Immature natural killer cell (primary cell): ENCODE results near the gene IGFBP3. TPM values are rescaled to one million over a fixed set of nuclear protein-coding genes. Genes with fewer than 3 reads are reported as not detected.

Experiments
- DNase-seq, 3 donors: peaks; one replicate each; pipeline ENCODE4 v3.0.0; 2022; ENCODE audit warnings: mixed read lengths in 1 of 3
- H3K27ac Mint-ChIP-seq, 6 donors: one replicate each; pipeline ENCODE4 v1.8.0; 2020; ENCODE audit warnings: mixed read lengths in 6 of 6, mild to moderate bottlenecking in 5 of 6, inconsistent platforms in 4 of 6, moderate library complexity in 3 of 6
- H3K27me3 Mint-ChIP-seq, 3 donors: one replicate each; pipeline ENCODE4 v1.8.0; 2020 to 2021; ENCODE audit warnings: low read depth in 3 of 3, mild to moderate bottlenecking in 3 of 3, mixed read lengths in 3 of 3, moderate library complexity in 3 of 3, inconsistent platforms in 1 of 3
- H3K36me3 Mint-ChIP-seq, 3 donors: one replicate each; pipeline ENCODE4 v1.8.0; 2020; ENCODE audit warnings: mixed read lengths in 3 of 3, inconsistent platforms in 2 of 3, mild to moderate bottlenecking in 2 of 3
- H3K4me1 Mint-ChIP-seq, 2 donors: one replicate each; pipeline ENCODE4 v1.8.0; 2020; ENCODE audit warnings: inconsistent platforms in 2 of 2, mild to moderate bottlenecking in 2 of 2, mixed read lengths in 2 of 2, moderate library complexity in 1 of 2
- H3K4me3 Mint-ChIP-seq, 5 donors: one replicate each; pipeline ENCODE4 v1.8.0; 2020; ENCODE audit warnings: mild to moderate bottlenecking in 5 of 5, mixed read lengths in 5 of 5, inconsistent platforms in 3 of 5, moderate library complexity in 3 of 5
- H3K9me3 Mint-ChIP-seq, 6 donors: one replicate each; pipeline ENCODE4 v1.8.0; 2020; ENCODE audit warnings: mild to moderate bottlenecking in 6 of 6, mixed read lengths in 6 of 6, inconsistent platforms in 4 of 6, moderate library complexity in 3 of 6
- polyA plus RNA-seq, 3 donors: library from polyadenylated mRNA; unstranded; fragments of 300-500 nt; fragmentation: Illumina TruSeq; gene quantifications; one replicate each; pipeline ENCODE4 v1.2.3, GENCODE V29; 2021

IGFBP3 gene
- polyA plus RNA-seq, 3 donors from 2014 or later: 0.53 to 3.1 TPM; not detected in 1

GRCh38 chr7:45885264-45885882 lies 35.7 kb downstream of the IGFBP3 start:
- DNase-seq: no peak
- Mint-ChIP-seq H3K4me1 (no peaks in the 10 kb centered on the region), H3K27ac (no peak overlapping the region), H3K27me3 (peaks cover 2 to 27% (median 8%) of the 10 kb centered on the region in 3 donors), H3K36me3 (no peaks in the 10 kb centered on the region), H3K4me3 (no peak overlapping the region), H3K9me3 (peaks cover 0 to 2% (median 0%) of the 10 kb centered on the region in 6 donors)

- H3K4me3 Mint-ChIP-seq: no peak overlapping the region
- peaks cover 0 to 2% (median 0%) of the 10 kb centered on the region in 6 donors for H3K9me3 Mint-ChIP-seq
- no peak for DNase-seq
- H3K27ac Mint-ChIP-seq: no peak overlapping the region
- no peaks in the 10 kb centered on the region for H3K36me3 Mint-ChIP-seq
- H3K4me1 Mint-ChIP-seq: no peaks in the 10 kb centered on the region
- peaks cover 2 to 21% (median 8%) of the 10 kb centered on the region in 3 donors for H3K27me3 Mint-ChIP-seq
Observed at GRCh38 chr7:45884136-45884535, 36.9 kb downstream of the IGFBP3 start.

- H3K4me3 Mint-ChIP-seq: no peak overlapping the region
- peaks cover 0 to 17% (median 3%) of the 10 kb centered on the region in 3 donors for H3K27me3 Mint-ChIP-seq
- peaks cover 0 to 2% (median 0%) of the 10 kb centered on the region in 6 donors for H3K9me3 Mint-ChIP-seq
- DNase-seq: no peak
- H3K27ac Mint-ChIP-seq: no peak overlapping the region
- H3K36me3 Mint-ChIP-seq: no peaks in the 10 kb centered on the region
- H3K4me1 Mint-ChIP-seq: no peaks in the 10 kb centered on the region
Observed at GRCh38 chr7:45882465-45882810, 38.6 kb downstream of the IGFBP3 start.

GRCh38 chr7:45881759-45882464 lies 39.2 kb downstream of the IGFBP3 start:
- Mint-ChIP-seq H3K36me3 (no peaks in the 10 kb centered on the region), H3K4me1 (no peaks in the 10 kb centered on the region), H3K27me3 (peaks cover 0 to 16% (median 0%) of the 10 kb centered on the region in 3 donors), H3K9me3 (peaks cover 0 to 2% (median 0%) of the 10 kb centered on the region in 6 donors), H3K27ac (no peak overlapping the region), H3K4me3 (no peak overlapping the region)
- no peak for DNase-seq

GRCh38 chr7:45881280-45881758 lies 39.8 kb downstream of the IGFBP3 start:
- H3K4me1 Mint-ChIP-seq: no peaks in the 10 kb centered on the region
- H3K4me3 Mint-ChIP-seq: no peak overlapping the region
- H3K27ac Mint-ChIP-seq: no peak overlapping the region
- no peak for DNase-seq
- peaks cover 0 to 2% (median 0%) of the 10 kb centered on the region in 6 donors for H3K9me3 Mint-ChIP-seq
- H3K27me3 Mint-ChIP-seq: peaks cover 0 to 14% (median 0%) of the 10 kb centered on the region in 3 donors
- no peaks in the 10 kb centered on the region for H3K36me3 Mint-ChIP-seq

GRCh38 chr7:45880433-45880860 lies 40.6 kb downstream of the IGFBP3 start:
- H3K27me3 Mint-ChIP-seq: peaks cover 0 to 11% (median 0%) of the 10 kb centered on the region in 3 donors
- no peak overlapping the region for H3K4me3 Mint-ChIP-seq
- no peaks in the 10 kb centered on the region for H3K36me3 Mint-ChIP-seq

GRCh38 chr7:45878457-45879144 lies 42.5 kb downstream of the IGFBP3 start:
- no peaks in the 10 kb centered on the region for H3K4me1 Mint-ChIP-seq
- no peak overlapping the region for H3K4me3 Mint-ChIP-seq
- H3K9me3 Mint-ChIP-seq: peaks cover 0 to 2% (median 0%) of the 10 kb centered on the region in 6 donors
- H3K27ac Mint-ChIP-seq: no peak overlapping the region
- DNase-seq: no peak
- H3K36me3 Mint-ChIP-seq: no peaks in the 10 kb centered on the region
- peaks cover 0 to 10% (median 0%) of the 10 kb centered on the region in 3 donors for H3K27me3 Mint-ChIP-seq

More at GRCh38 chr7:45880433-45880860, 40.6 kb downstream of the IGFBP3 start:
- Mint-ChIP-seq H3K27ac (no peak overlapping the region), H3K4me1 (no peaks in the 10 kb centered on the region), H3K9me3 (peaks cover 0 to 2% (median 0%) of the 10 kb centered on the region in 6 donors)
- no peak for DNase-seq

- no peaks in the 10 kb centered on the region for H3K4me1 Mint-ChIP-seq
- no peaks in the 10 kb centered on the region for H3K36me3 Mint-ChIP-seq
- no peak for DNase-seq
- no peak overlapping the region for H3K4me3 Mint-ChIP-seq
- no peak overlapping the region for H3K27ac Mint-ChIP-seq
- peaks cover 0 to 2% (median 0%) of the 10 kb centered on the region in 6 donors for H3K9me3 Mint-ChIP-seq
- H3K27me3 Mint-ChIP-seq: peaks cover 0 to 8% (median 0%) of the 10 kb centered on the region in 3 donors
Observed at GRCh38 chr7:45876519-45876918, 44.6 kb downstream of the IGFBP3 start.

GRCh38 chr7:45874408-45875131 lies 46.5 kb downstream of the IGFBP3 start:
- peaks cover 0 to 2% (median 0%) of the 10 kb centered on the region in 6 donors for H3K9me3 Mint-ChIP-seq
- no peaks in the 10 kb centered on the region for H3K4me1 Mint-ChIP-seq
- no peak overlapping the region for H3K4me3 Mint-ChIP-seq
- H3K27ac Mint-ChIP-seq: no peak overlapping the region
- H3K27me3 Mint-ChIP-seq: peaks cover 0 to 8% (median 0%) of the 10 kb centered on the region in 3 donors
- H3K36me3 Mint-ChIP-seq: no peaks in the 10 kb centered on the region
- no peak for DNase-seq

GRCh38 chr7:45873355-45873754 lies 47.7 kb downstream of the IGFBP3 start:
- Mint-ChIP-seq H3K27ac (no peak overlapping the region), H3K4me1 (no peaks in the 10 kb centered on the region), H3K27me3 (peaks cover 0 to 8% (median 0%) of the 10 kb centered on the region in 3 donors), H3K9me3 (no peaks in the 10 kb centered on the region), H3K4me3 (no peak overlapping the region), H3K36me3 (no peaks in the 10 kb centered on the region)
- no peak for DNase-seq

- Mint-ChIP-seq H3K4me1 (no peaks in the 10 kb centered on the region), H3K27ac (no peak within 1 kb of the TSS), H3K9me3 (no peaks in the 10 kb centered on the region), H3K36me3 (no peaks in the 10 kb centered on the region), H3K4me3 (no peak within 1 kb of the TSS), H3K27me3 (peaks cover 0 to 8% (median 0%) of the 10 kb centered on the region in 3 donors)
- no peak for DNase-seq
Observed at GRCh38 chr7:45873035-45873354, 48.1 kb downstream of the IGFBP3 start, which contains the start of gene CCDC201. Gene CCDC201 (minus strand): TSS chr7:45873082. CDS start chr7:45873007, 75 bp downstream.

- H3K27me3 Mint-ChIP-seq: peaks cover 0 to 6% (median 0%) of the 10 kb centered on the region in 3 donors
- H3K36me3 Mint-ChIP-seq: no peaks in the 10 kb centered on the region
- DNase-seq: no peak
- H3K27ac Mint-ChIP-seq: no peak overlapping the region
- H3K4me1 Mint-ChIP-seq: no peaks in the 10 kb centered on the region
- no peaks in the 10 kb centered on the region for H3K9me3 Mint-ChIP-seq
- no peak overlapping the region for H3K4me3 Mint-ChIP-seq
Observed at GRCh38 chr7:45872116-45873034, 48.7 kb downstream of the IGFBP3 start.

- H3K27me3 Mint-ChIP-seq: peaks cover 0 to 3% (median 2%) of the 10 kb centered on the region in 3 donors
- H3K4me3 Mint-ChIP-seq: no peak overlapping the region
- H3K36me3 Mint-ChIP-seq: no peaks in the 10 kb centered on the region
- H3K9me3 Mint-ChIP-seq: no peaks in the 10 kb centered on the region
- no peak overlapping the region for H3K27ac Mint-ChIP-seq
- H3K4me1 Mint-ChIP-seq: no peaks in the 10 kb centered on the region
- no peak for DNase-seq
Observed at GRCh38 chr7:45869426-45869825, 51.6 kb downstream of the IGFBP3 start.
